ENCODE data around the gene KIAA0513. TPM values are rescaled to one million over a fixed set of nuclear protein-coding genes. Genes with fewer than 3 reads are reported as not detected.

KIAA0513 gene
- total RNA-seq, 4 donors from 2014 or later = 8.2 to 22.4 (median 21.4) TPM

GRCh38 chr16:84986102-84986501 is 41.5 kb upstream of the KIAA0513 start:
- Histone ChIP-seq H3K4me3 (no peak overlapping the region), H3K27me3 (no peaks in the 10 kb centered on the region), H3K4me1 (peaks cover 39 to 42% of the 10 kb centered on the region in 2 donors), H3K27ac (peak overlapping the region; percentile 76 to 82 (median 80)), H3K36me3 (peaks cover 0 to 43% of the 10 kb centered on the region in 2 donors), H3K9me3 (no peaks in the 10 kb centered on the region)
- TF ChIP-seq CTCF (IDR thresholded peaks at IDR 0.05 in 4 of 5, conservative IDR thresholded peaks at IDR 0.05 in 1 of 5) = no peak
- TF ChIP-seq POLR2A (IDR thresholded peaks at IDR 0.05) = no peak
- ATAC-seq (peak in 1 of 2 donors; percentile 0), DNase-seq (no peak)
- in situ Hi-C loops (cut with MboI; ENCODE audit: low sequenced_read_pairs in 4 of 4) = loop anchor here in 1 of 4 donors (25.0 kb wide), 1 partner anchor 474 kb away; the partner anchor contains the start of gene MEAK7
- intact Hi-C loops (cut with DNase I; ENCODE audit: low total_unique reads) = no loop called here

- no peak for DNase-seq
- peaks cover 39 to 42% of the 10 kb centered on the region in 2 donors for H3K4me1 ChIP-seq
- TF ChIP-seq POLR2A (IDR thresholded peaks at IDR 0.05) = no peak
- TF ChIP-seq CTCF (IDR thresholded peaks at IDR 0.05 in 4 of 5, conservative IDR thresholded peaks at IDR 0.05 in 1 of 5) = no peak
- peaks cover 0 to 35% of the 10 kb centered on the region in 2 donors for H3K36me3 ChIP-seq
- in situ Hi-C loops (cut with MboI; ENCODE audit: low sequenced_read_pairs in 4 of 4) (loop anchor here in 1 of 4 donors (25.0 kb wide), 1 partner anchor 475 kb away; the partner anchor contains the start of gene MEAK7), intact Hi-C loops (cut with DNase I; ENCODE audit: low total_unique reads) (no loop called here)
- no peaks in the 10 kb centered on the region for H3K27me3 ChIP-seq
- H3K4me3 ChIP-seq = no peak overlapping the region
- ATAC-seq = no peak
- peak overlapping the region; percentile 76 to 82 (median 80) for H3K27ac ChIP-seq
- H3K9me3 ChIP-seq = no peaks in the 10 kb centered on the region
Measured at GRCh38 chr16:84986879-84987278, 40.7 kb upstream of the KIAA0513 start.

GRCh38 chr16:84988328-84989080 is 39.1 kb upstream of the KIAA0513 start:
- DNase-seq = no peak
- intact Hi-C loops (cut with DNase I; ENCODE audit: low total_unique reads) = no loop called here
- H3K4me3 ChIP-seq = no peak overlapping the region
- in situ Hi-C loops (cut with MboI; ENCODE audit: low sequenced_read_pairs in 4 of 4) = loop anchor here in 1 of 4 donors (25.0 kb wide), 1 partner anchor 476 kb away; the partner anchor contains the start of gene MEAK7
- peaks cover 0 to 34% of the 10 kb centered on the region in 2 donors for H3K36me3 ChIP-seq
- peak overlapping the region in 2 of 4 donors; percentile 41 to 43 for H3K27ac ChIP-seq
- no peaks in the 10 kb centered on the region for H3K27me3 ChIP-seq
- H3K9me3 ChIP-seq = no peaks in the 10 kb centered on the region
- ATAC-seq = no peak
- H3K4me1 ChIP-seq = peaks cover 26 to 36% of the 10 kb centered on the region in 2 donors
- TF ChIP-seq CTCF (IDR thresholded peaks at IDR 0.05 in 4 of 5, conservative IDR thresholded peaks at IDR 0.05 in 1 of 5) (peak in 1 of 5 experiments; percentile 18), POLR2A (IDR thresholded peaks at IDR 0.05) (no peak)

- in situ Hi-C loops (cut with MboI; ENCODE audit: low sequenced_read_pairs in 4 of 4) (loop anchor here in 1 of 4 donors (25.0 kb wide), 1 partner anchor 478 kb away; the partner anchor contains the start of gene MEAK7), intact Hi-C loops (cut with DNase I; ENCODE audit: low total_unique reads) (no loop called here)
- DNase-seq (no peak), ATAC-seq (no peak)
- H3K4me3 ChIP-seq = no peak overlapping the region
- peaks cover 26 to 30% of the 10 kb centered on the region in 2 donors for H3K4me1 ChIP-seq
- H3K36me3 ChIP-seq = peaks cover 0 to 45% of the 10 kb centered on the region in 2 donors
- no peaks in the 10 kb centered on the region for H3K27me3 ChIP-seq
- TF ChIP-seq CTCF (IDR thresholded peaks at IDR 0.05 in 4 of 5, conservative IDR thresholded peaks at IDR 0.05 in 1 of 5) = no peak
- no peak for TF ChIP-seq POLR2A (IDR thresholded peaks at IDR 0.05)
- no peak overlapping the region for H3K27ac ChIP-seq
- H3K9me3 ChIP-seq = no peaks in the 10 kb centered on the region
Measured at GRCh38 chr16:84989749-84990620, 37.6 kb upstream of the KIAA0513 start.

All from gastrocnemius medialis (tissue), 4 donors.